HepG2 (cell line): Measurements from ENCODE around the gene MTIF3. TPM values are rescaled to one million over a fixed set of nuclear protein-coding genes. Genes with fewer than 3 reads are reported as not detected.

ENCODE experiments used
- ATAC-seq: fragments of 200-7000 bp; cut with Tn5 transposase; 3 replicates; pipeline ENCODE4 v1.9.1; 2020; ENCODE audit warnings: mild to moderate bottlenecking, moderate library complexity
- BruUV-seq: library from RNA; stranded (reverse); fragments of 400-500 nt; replicated peaks from 2 replicates; lab custom pipeline; 2021; lab: Mats Ljungman, UMichigan
- CTCF ChIA-PET: fragments of 300-600 bp; formaldehyde crosslinking; extraction: SDS; loops from one replicate; lab custom pipeline; 2021; ENCODE audit warnings: low total read pairs, inconsistent platforms, low intra/inter-chr PET ratio; lab: Yijun Ruan, JAX
- POLR2A ChIA-PET: fragments of 350-600 bp; sonication (Branson Sonifier 250); formaldehyde crosslinking; loops from one replicate; lab custom pipeline; 2020; ENCODE audit warnings: antibody characterized with exemption, inconsistent platforms; lab: Yijun Ruan, JAX
- DNase-seq: peaks from one replicate; pipeline ENCODE4 v3.0.0-alpha.2; 2015; ENCODE audit warnings: low spot score
- FAIRE-seq: peaks from 3 replicates; lab custom pipeline; 2011; peaks lifted over from hg19 to GRCh38; lab: Jason Lieb, UNC
- H2AFZ ChIP-seq: one replicate; pipeline ENCODE4 v1.6.1; 2011; ENCODE audit warnings: low read length, inconsistent platforms
- H3K27ac ChIP-seq: fragments of 300-600 bp; 3 replicates; pipeline ENCODE4 v1.8.0; 2011; ENCODE audit warnings: mixed run types, mild to moderate bottlenecking, mixed read lengths, low read length, inconsistent platforms; ENCODE audit not compliant: insufficient read depth; ENCODE audit errors: extremely low read length
- H3K27me3 ChIP-seq, 2 experiments: fragments of 200-600 bp in 1 of 2; 2 replicates in 1 of 2; 3 replicates in 1 of 2; pipeline versions ENCODE4 v1.6.0 to v1.8.0; 2011; ENCODE audit warnings: low read length in 2 of 2, mild to moderate bottlenecking in 2 of 2, moderate library complexity in 2 of 2, inconsistent platforms in 1 of 2; ENCODE audit not compliant: insufficient read depth in 2 of 2, control insufficient read depth in 1 of 2
- H3K36me3 ChIP-seq, 2 experiments: fragments of 200-600 bp in 1 of 2; replicated peaks in 1 of 2; 2 replicates in 1 of 2; 3 replicates in 1 of 2; pipeline versions ENCODE4 v1.5.1 to v1.8.0; 2011; ENCODE audit warnings: low read length in 2 of 2, inconsistent platforms in 1 of 2; ENCODE audit not compliant: insufficient read depth in 2 of 2, control insufficient read depth in 1 of 2
- H3K4me1 ChIP-seq: 2 replicates; pipeline ENCODE4 v1.5.1; 2012; ENCODE audit warnings: low read length, inconsistent platforms; ENCODE audit not compliant: insufficient read depth
- H3K4me2 ChIP-seq: 2 replicates; pipeline ENCODE4 v1.6.0; 2011; ENCODE audit warnings: low read depth, low read length, inconsistent platforms
- H3K4me3 ChIP-seq, 3 experiments: fragments of 200-600 bp in 1 of 3; sonication (generic), shearing (Covaris generic) in 1 of 3; replicated peaks in 1 of 3; 2 replicates each; pipeline ENCODE4 v1.5.1; 2011 to 2016; ENCODE audit warnings: low read length in 3 of 3, inconsistent platforms in 2 of 3, low read depth in 2 of 3, mild to moderate bottlenecking in 2 of 3, control low read depth in 1 of 3, mixed read lengths in 1 of 3; ENCODE audit not compliant: insufficient read depth in 1 of 3
- H3K79me2 ChIP-seq: one replicate; pipeline ENCODE4 v1.6.1; 2011; ENCODE audit warnings: low read length, inconsistent platforms; ENCODE audit not compliant: insufficient read depth
- H3K9ac ChIP-seq: 2 replicates; pipeline ENCODE4 v1.6.0; 2011; ENCODE audit warnings: mild to moderate bottlenecking, low read depth, low read length, inconsistent platforms; ENCODE audit not compliant: insufficient read depth
- H3K9me3 ChIP-seq: 2 replicates; pipeline ENCODE4 v1.5.1; 2012; ENCODE audit warnings: mild to moderate bottlenecking, low read length
- H4K20me1 ChIP-seq: 2 replicates; pipeline ENCODE4 v1.6.0; 2011; ENCODE audit warnings: inconsistent platforms, mild to moderate bottlenecking, low read length, moderate library complexity; ENCODE audit not compliant: insufficient read depth
- CTCF ChIP-seq: sonication (generic); formaldehyde crosslinking; IDR thresholded peaks from 2 replicates; pipeline ENCODE4 v1.5.0; 2020; ENCODE audit warnings: mild to moderate bottlenecking, missing genetic modification reagents, moderate library complexity
- RAD21 ChIP-seq: fragments of 450-650 bp; formaldehyde crosslinking; IDR thresholded peaks from 2 replicates; pipeline ENCODE4 v1.5.0; 2020; ENCODE audit warnings: mild to moderate bottlenecking
- SMC3 ChIP-seq: IDR thresholded peaks from 2 replicates; pipeline ENCODE4 v1.6.1; 2011; ENCODE audit warnings: low read length, improper control_type of control experiment
- SP5 ChIP-seq: IDR thresholded peaks from 2 replicates; pipeline ENCODE4 v1.6.1; 2016; ENCODE audit warnings: low read depth, borderline replicate concordance
- STAG1 ChIP-seq: sonication (generic); formaldehyde crosslinking; IDR thresholded peaks from 2 replicates; pipeline ENCODE4 v1.4.0; 2020; ENCODE audit warnings: missing genetic modification reagents
- ZNF687 ChIP-seq: sonication (generic); formaldehyde crosslinking; IDR thresholded peaks from 2 replicates; pipeline ENCODE4 v1.5.1; 2020; ENCODE audit warnings: mild to moderate bottlenecking, missing genetic modification reagents, moderate library complexity
- WGBS: methylation state at CpG from one replicate; pipeline ENCODE4 v1.1.6; 2017; ENCODE audit warnings: low lambda C conversion rate; 5-methylcytosine and 5-hydroxymethylcytosine counted together
- in situ Hi-C: cut with HindIII; loops from 2 replicates; pipeline ENCODE4 v1.10.0; 2017; ENCODE audit warnings: low pct_unique_long_range_greater_than_20kb; ENCODE audit not compliant: extremely low pct_ligation_motif_present
- intact Hi-C: fragments of 100-400 bp; cut with micrococcal nuclease; formaldehyde crosslinking; loops from one replicate; pipeline ENCODE4 v1.10.0; 2022; ENCODE audit not compliant: unreplicated experiment
- polyA plus RNA-seq, 8 experiments: library from polyadenylated mRNA; depleted of rRNA in 3 of 8; stranded (reverse) in 7 of 8; unstranded in 1 of 8; fragments of >200 nt; fragmentation: Illumina TruSeq in 4 of 8; extraction: Trizol in 4 of 8; gene quantifications; 2 replicates each; pipeline versions ENCODE4 v1.2.1 to v1.2.3, GENCODE V29; 2011 to 2016; ENCODE audit warnings: low read depth in 4 of 8, missing spikeins in 1 of 8, mixed read lengths in 1 of 8; ENCODE audit not compliant: insufficient read depth in 1 of 8
- total RNA-seq, 5 experiments: library from RNA; depleted of rRNA; stranded (reverse); fragments of >200 nt; fragmentation: Illumina TruSeq; extraction: Trizol; gene quantifications; 2 replicates each; pipeline ENCODE4 v1.2.3, GENCODE V29; 2016; ENCODE audit warnings: low read depth in 1 of 5
- TF ChIP-seq, protein P1 (sequence below): sonication (generic); formaldehyde crosslinking; IDR thresholded peaks from 2 replicates; pipeline ENCODE4 v1.4.0; 2020; ENCODE audit warnings: missing genetic modification reagents
- TF ChIP-seq, protein P2 (sequence below): sonication (generic); formaldehyde crosslinking; IDR thresholded peaks from 2 replicates; pipeline ENCODE4 v1.4.0; 2020; ENCODE audit warnings: missing genetic modification reagents

Gene MTIF3
- total and polyA plus RNA-seq, 2 of the 13 experiments (the other 11 are each of a cell fraction or from before 2014, with no cell fraction given): 33.7 to 40.6 TPM

- H3K79me2 ChIP-seq: no peaks in the 10 kb centered on the region
- H3K9me3 ChIP-seq: no peaks in the 10 kb centered on the region
- CTCF ChIA-PET: interaction anchor here (0.8 to 1.9 kb wide), 4 partner anchors 20 to 420 kb away, joined by 4 to 8 read pairs (median 4); no protein-coding TSS in a partner anchor
- in situ Hi-C loops: no loop called here
- no peak overlapping the region for H3K9ac ChIP-seq
- no peaks in the 10 kb centered on the region for H3K27me3 ChIP-seq
- no peaks in the 10 kb centered on the region for H3K36me3 ChIP-seq
- FAIRE-seq: peak; percentile 81
- no peak overlapping the region for H3K27ac ChIP-seq
- 94% methylated on average over 12 of the region's 12 CpGs for WGBS
- intact Hi-C loops: no loop called here
- no peak overlapping the region for H3K4me3 ChIP-seq
- no peak overlapping the region for H2AFZ ChIP-seq
- H3K4me1 ChIP-seq: peaks cover 59% of the 10 kb centered on the region
- BruUV-seq: no TSS peak
- H3K4me2 ChIP-seq: no peak overlapping the region
- POLR2A ChIA-PET: interaction anchor here (1.2 to 3.6 kb wide), 4 partner anchors 10 to 420 kb away, joined by 3 to 38 read pairs (median 10); partner anchors contain the start of gene GTF3A
- peak; percentile 43 for DNase-seq
- no peak for ATAC-seq
- no peaks in the 10 kb centered on the region for H4K20me1 ChIP-seq
- TF ChIP-seq, protein P1, sequence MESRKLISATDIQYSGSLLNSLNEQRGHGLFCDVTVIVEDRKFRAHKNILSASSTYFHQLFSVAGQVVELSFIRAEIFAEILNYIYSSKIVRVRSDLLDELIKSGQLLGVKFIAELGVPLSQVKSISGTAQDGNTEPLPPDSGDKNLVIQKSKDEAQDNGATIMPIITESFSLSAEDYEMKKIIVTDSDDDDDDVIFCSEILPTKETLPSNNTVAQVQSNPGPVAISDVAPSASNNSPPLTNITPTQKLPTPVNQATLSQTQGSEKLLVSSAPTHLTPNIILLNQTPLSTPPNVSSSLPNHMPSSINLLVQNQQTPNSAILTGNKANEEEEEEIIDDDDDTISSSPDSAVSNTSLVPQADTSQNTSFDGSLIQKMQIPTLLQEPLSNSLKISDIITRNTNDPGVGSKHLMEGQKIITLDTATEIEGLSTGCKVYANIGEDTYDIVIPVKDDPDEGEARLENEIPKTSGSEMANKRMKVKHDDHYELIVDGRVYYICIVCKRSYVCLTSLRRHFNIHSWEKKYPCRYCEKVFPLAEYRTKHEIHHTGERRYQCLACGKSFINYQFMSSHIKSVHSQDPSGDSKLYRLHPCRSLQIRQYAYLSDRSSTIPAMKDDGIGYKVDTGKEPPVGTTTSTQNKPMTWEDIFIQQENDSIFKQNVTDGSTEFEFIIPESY (CRISPR knock-in tag): no peak
- TF ChIP-seq SMC3: peak; percentile 70
- 0 out of 2 replicates have a peak, but pooled peaks have one; percentile 22 for TF ChIP-seq ZNF687 (CRISPR knock-in tag)
- peak; percentile 64 for TF ChIP-seq CTCF
- TF ChIP-seq, protein P2, sequence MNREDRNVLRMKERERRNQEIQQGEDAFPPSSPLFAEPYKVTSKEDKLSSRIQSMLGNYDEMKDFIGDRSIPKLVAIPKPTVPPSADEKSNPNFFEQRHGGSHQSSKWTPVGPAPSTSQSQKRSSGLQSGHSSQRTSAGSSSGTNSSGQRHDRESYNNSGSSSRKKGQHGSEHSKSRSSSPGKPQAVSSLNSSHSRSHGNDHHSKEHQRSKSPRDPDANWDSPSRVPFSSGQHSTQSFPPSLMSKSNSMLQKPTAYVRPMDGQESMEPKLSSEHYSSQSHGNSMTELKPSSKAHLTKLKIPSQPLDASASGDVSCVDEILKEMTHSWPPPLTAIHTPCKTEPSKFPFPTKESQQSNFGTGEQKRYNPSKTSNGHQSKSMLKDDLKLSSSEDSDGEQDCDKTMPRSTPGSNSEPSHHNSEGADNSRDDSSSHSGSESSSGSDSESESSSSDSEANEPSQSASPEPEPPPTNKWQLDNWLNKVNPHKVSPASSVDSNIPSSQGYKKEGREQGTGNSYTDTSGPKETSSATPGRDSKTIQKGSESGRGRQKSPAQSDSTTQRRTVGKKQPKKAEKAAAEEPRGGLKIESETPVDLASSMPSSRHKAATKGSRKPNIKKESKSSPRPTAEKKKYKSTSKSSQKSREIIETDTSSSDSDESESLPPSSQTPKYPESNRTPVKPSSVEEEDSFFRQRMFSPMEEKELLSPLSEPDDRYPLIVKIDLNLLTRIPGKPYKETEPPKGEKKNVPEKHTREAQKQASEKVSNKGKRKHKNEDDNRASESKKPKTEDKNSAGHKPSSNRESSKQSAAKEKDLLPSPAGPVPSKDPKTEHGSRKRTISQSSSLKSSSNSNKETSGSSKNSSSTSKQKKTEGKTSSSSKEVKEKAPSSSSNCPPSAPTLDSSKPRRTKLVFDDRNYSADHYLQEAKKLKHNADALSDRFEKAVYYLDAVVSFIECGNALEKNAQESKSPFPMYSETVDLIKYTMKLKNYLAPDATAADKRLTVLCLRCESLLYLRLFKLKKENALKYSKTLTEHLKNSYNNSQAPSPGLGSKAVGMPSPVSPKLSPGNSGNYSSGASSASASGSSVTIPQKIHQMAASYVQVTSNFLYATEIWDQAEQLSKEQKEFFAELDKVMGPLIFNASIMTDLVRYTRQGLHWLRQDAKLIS (CRISPR knock-in tag): no peak
- TF ChIP-seq SP5 (CRISPR knock-in tag): no peak
- TF ChIP-seq RAD21 (CRISPR knock-in tag): peak; percentile 35; the same call in 1 of the 2 replicates
- peak; percentile 62 for TF ChIP-seq STAG1
Measured at GRCh38 chr13:27406178-27406939, 44.0 kb downstream of the MTIF3 start.
